ENCODE measurements around the gene ACLY.
A peak's percentile ranks its signal among the peaks of the same experiment; 100 is the strongest.
"Not testable (repeated sequence)": the region's sequence is repeated elsewhere in the genome, so short reads cannot be mapped to it uniquely, and the experiment has no call there.

The ACLY gene

GRCh38 chr17:41835214-41835799, 83.4 kb downstream of the ACLY start:
- DNase-seq (no peak), ATAC-seq (replicated peaks) (peak; percentile 60 to 63)
- no peaks in the 10 kb centered on the region for H3K9me3 Mint-ChIP-seq
- H3K4me3 Mint-ChIP-seq = peak overlapping the region; percentile 85 to 88
- peak overlapping the region; percentile 87 for H3K27ac Mint-ChIP-seq
- H3K4me1 Mint-ChIP-seq = peaks cover 6 to 17% of the 10 kb centered on the region in 2 donors
- peaks cover 15 to 18% of the 10 kb centered on the region in 2 donors for H3K36me3 Mint-ChIP-seq
- H3K27me3 Mint-ChIP-seq = peaks cover 5 to 6% of the 10 kb centered on the region in 2 donors

GRCh38 chr17:41829961-41830360, 88.8 kb downstream of the ACLY start:
- peaks cover 37 to 47% of the 10 kb centered on the region in 2 donors for H3K36me3 Mint-ChIP-seq
- H3K27ac Mint-ChIP-seq = not testable (repeated sequence)

GRCh38 chr17:41825175-41825845, 93.4 kb downstream of the ACLY start:
- ATAC-seq (replicated peaks) (no peak), DNase-seq (no peak)
- Mint-ChIP-seq H3K9me3 (no peaks in the 10 kb centered on the region), H3K36me3 (peaks cover 23 to 29% of the 10 kb centered on the region in 2 donors), H3K4me1 (peaks cover 0 to 6% of the 10 kb centered on the region in 2 donors), H3K27me3 (peaks cover 0 to 6% of the 10 kb centered on the region in 2 donors), H3K27ac (peak overlapping the region; percentile 47), H3K4me3 (no peak overlapping the region)

More at GRCh38 chr17:41829961-41830360, 88.8 kb downstream of the ACLY start:
- DNase-seq; H3K4me3 Mint-ChIP-seq; H3K4me1 Mint-ChIP-seq; ATAC-seq (replicated peaks); H3K9me3 Mint-ChIP-seq; H3K27me3 Mint-ChIP-seq: not testable (repeated sequence)

GRCh38 chr17:41824086-41824485, 94.7 kb downstream of the ACLY start:
- Mint-ChIP-seq H3K9me3 (no peaks in the 10 kb centered on the region), H3K27ac (peak overlapping the region; percentile 31), H3K4me3 (no peak overlapping the region), H3K36me3 (peaks cover 14 to 19% of the 10 kb centered on the region in 2 donors), H3K27me3 (peaks cover 0 to 15% of the 10 kb centered on the region in 2 donors), H3K4me1 (peaks cover 4 to 6% of the 10 kb centered on the region in 2 donors)
- ATAC-seq (replicated peaks) (no peak), DNase-seq (no peak)

GRCh38 chr17:41823580-41823979, 95.2 kb downstream of the ACLY start:
- DNase-seq = no peak
- H3K4me3 Mint-ChIP-seq = no peak overlapping the region

GRCh38 chr17:41823141-41823524, 95.6 kb downstream of the ACLY start:
- H3K4me1 Mint-ChIP-seq = peaks cover 6% of the 10 kb centered on the region in 2 donors

More at GRCh38 chr17:41823580-41823979, 95.2 kb downstream of the ACLY start:
- H3K27ac Mint-ChIP-seq = peak overlapping the region; percentile 31
- H3K36me3 Mint-ChIP-seq = peaks cover 10 to 13% of the 10 kb centered on the region in 2 donors
- no peak for ATAC-seq (replicated peaks)
- peaks cover 4 to 6% of the 10 kb centered on the region in 2 donors for H3K4me1 Mint-ChIP-seq
- no peaks in the 10 kb centered on the region for H3K9me3 Mint-ChIP-seq
- H3K27me3 Mint-ChIP-seq = peaks cover 0 to 15% of the 10 kb centered on the region in 2 donors

GRCh38 chr17:41822216-41823140, 96.3 kb downstream of the ACLY start:
- Mint-ChIP-seq H3K4me3 (no peak overlapping the region), H3K4me1 (peaks cover 6 to 7% of the 10 kb centered on the region in 2 donors), H3K9me3 (no peaks in the 10 kb centered on the region), H3K27me3 (peaks cover 0 to 21% of the 10 kb centered on the region in 2 donors), H3K36me3 (peaks cover 8 to 12% of the 10 kb centered on the region in 2 donors), H3K27ac (peak overlapping the region; percentile 3)
- no peak for ATAC-seq (replicated peaks)
- no peak for DNase-seq

More at GRCh38 chr17:41823141-41823524, 95.6 kb downstream of the ACLY start:
- ATAC-seq (replicated peaks) (no peak), DNase-seq (no peak)
- Mint-ChIP-seq H3K9me3 (no peaks in the 10 kb centered on the region), H3K36me3 (peaks cover 8 to 12% of the 10 kb centered on the region in 2 donors), H3K4me3 (no peak overlapping the region), H3K27me3 (peaks cover 0 to 19% of the 10 kb centered on the region in 2 donors), H3K27ac (no peak overlapping the region)

- H3K9me3 Mint-ChIP-seq = no peaks in the 10 kb centered on the region
- ATAC-seq (replicated peaks) = no peak
- no peak overlapping the region for H3K27ac Mint-ChIP-seq
- H3K36me3 Mint-ChIP-seq = peaks cover 8 to 12% of the 10 kb centered on the region in 2 donors
- no peak for DNase-seq
- peaks cover 0 to 21% of the 10 kb centered on the region in 2 donors for H3K27me3 Mint-ChIP-seq
- peaks cover 6 to 7% of the 10 kb centered on the region in 2 donors for H3K4me1 Mint-ChIP-seq
- no peak overlapping the region for H3K4me3 Mint-ChIP-seq
Observed at GRCh38 chr17:41821776-41822175, 97.0 kb downstream of the ACLY start.

GRCh38 chr17:41818024-41818423, 100.7 kb downstream of the ACLY start:
- no peak overlapping the region for H3K4me3 Mint-ChIP-seq
- peaks cover 9 to 10% of the 10 kb centered on the region in 2 donors for H3K4me1 Mint-ChIP-seq
- H3K36me3 Mint-ChIP-seq = peaks cover 0 to 1% of the 10 kb centered on the region in 2 donors

More at GRCh38 chr17:41818024-41818423, 100.7 kb downstream of the ACLY start:
- DNase-seq (no peak), ATAC-seq (replicated peaks) (no peak)
- Mint-ChIP-seq H3K9me3 (no peaks in the 10 kb centered on the region), H3K27me3 (peaks cover 5 to 27% of the 10 kb centered on the region in 2 donors), H3K27ac (no peak overlapping the region)

Data from stimulated activated naive B cell treated with anti-CD40 and anti-IgM and Interleukin-4, amounts not matched to agents 10 μg/mL and 1 μg/mL and 100 μg/mL, for 72 hours (primary cell).